HG03558 (cell line): ENCODE results near the gene OGFR.

ENCODE experiments used
- ATAC-seq: cut with Tn5 transposase; IDR thresholded peaks from one replicate; pipeline ENCODE4 v1.9.1; 2021; ENCODE audit warnings: moderate number of reproducible peaks; ENCODE audit not compliant: unreplicated experiment; ENCODE audit errors: extremely low read depth

The OGFR gene

GRCh38 chr20:62797671-62798532, 6.7 kb upstream of the OGFR start:
- ATAC-seq, result no peak

GRCh38 chr20:62799036-62799435, 5.6 kb upstream of the OGFR start:
- no peak for ATAC-seq

GRCh38 chr20:62799459-62799858, 5.2 kb upstream of the OGFR start:
- ATAC-seq, result no peak

GRCh38 chr20:62799873-62800272, 4.8 kb upstream of the OGFR start:
- no peak for ATAC-seq

- ATAC-seq, result no peak
Observed at GRCh38 chr20:62800314-62801259, 4.0 kb upstream of the OGFR start.

- no peak for ATAC-seq
Observed at GRCh38 chr20:62801284-62802010, 3.2 kb upstream of the OGFR start.

GRCh38 chr20:62802026-62802712, 2.5 kb upstream of the OGFR start:
- no peak for ATAC-seq

- ATAC-seq, result no peak
Observed at GRCh38 chr20:62804021-62804626, 511 bp upstream of the OGFR start.

GRCh38 chr20:62805155-62805710, 598 bp downstream of the OGFR start:
- no peak for ATAC-seq

GRCh38 chr20:62805711-62806382, 1.2 kb downstream of the OGFR start:
- ATAC-seq, result no peak

- no peak for ATAC-seq
Observed at GRCh38 chr20:62806383-62807050, 1.9 kb downstream of the OGFR start.

GRCh38 chr20:62807444-62808210, 3.0 kb downstream of the OGFR start:
- ATAC-seq, result no peak

- no peak for ATAC-seq
Observed at GRCh38 chr20:62808211-62808865, 3.7 kb downstream of the OGFR start.

GRCh38 chr20:62809530-62810428, 5.1 kb downstream of the OGFR start:
- ATAC-seq, result no peak

GRCh38 chr20:62811320-62811719, 6.7 kb downstream of the OGFR start:
- no peak for ATAC-seq

- no peak for ATAC-seq
Observed at GRCh38 chr20:62811720-62812119, 7.1 kb downstream of the OGFR start.
